T1000 (cell line): ENCODE results near the gene GBP2.

ENCODE experiments used
- DNase-seq: peaks from one replicate; lab custom pipeline; 2025; ENCODE audit warnings: mixed read lengths; lab: John Stamatoyannopoulos, UW

GBP2 gene

DNA sequence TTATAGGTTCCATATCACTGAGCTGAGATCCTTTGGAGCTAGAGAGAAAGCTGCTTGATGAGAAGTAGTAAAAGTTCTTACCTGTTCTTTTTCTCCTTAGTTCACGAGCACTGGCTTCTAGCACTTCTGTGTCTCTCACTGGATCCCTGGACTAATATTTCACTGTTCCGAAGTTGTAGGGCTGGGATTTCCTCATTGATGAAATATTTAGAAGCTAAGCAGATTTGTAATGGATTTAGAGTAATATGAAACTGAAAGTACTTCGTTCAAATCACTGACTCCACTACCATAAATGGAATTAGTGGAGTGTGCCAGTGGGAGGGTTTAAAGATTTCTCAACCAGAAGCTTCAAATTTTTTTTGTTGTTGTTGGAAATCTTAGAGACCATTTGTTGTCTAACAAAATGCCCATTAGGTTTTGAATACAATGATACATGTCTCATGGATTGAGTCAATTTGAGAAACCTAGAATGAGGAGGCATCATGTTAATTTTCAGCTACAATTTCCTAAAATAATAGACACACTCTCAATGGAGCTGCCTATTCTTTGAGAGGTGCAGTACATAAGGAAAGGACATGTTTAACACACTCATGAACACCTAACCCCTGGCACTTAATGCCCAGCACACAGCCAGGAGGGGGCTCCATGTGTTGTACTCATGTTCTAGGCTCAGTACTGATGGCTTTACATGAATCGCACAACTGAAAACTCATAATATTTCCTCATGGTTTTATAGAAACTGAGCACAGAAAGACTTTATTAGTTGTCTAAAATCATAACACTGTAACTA is 60.6 kb downstream of the GBP2 start, which contains the start of gene GBP1:
Gene GBP1, minus strand, starts transcription at position 130 of the 790 bp plus-strand sequence. CDS start 1,974 bp downstream, outside the sequence.
- no peak for DNase-seq

GRCh38 chr1:89064632-89065031 is 61.3 kb downstream of the GBP2 start:
- DNase-seq: no peak

DNA sequence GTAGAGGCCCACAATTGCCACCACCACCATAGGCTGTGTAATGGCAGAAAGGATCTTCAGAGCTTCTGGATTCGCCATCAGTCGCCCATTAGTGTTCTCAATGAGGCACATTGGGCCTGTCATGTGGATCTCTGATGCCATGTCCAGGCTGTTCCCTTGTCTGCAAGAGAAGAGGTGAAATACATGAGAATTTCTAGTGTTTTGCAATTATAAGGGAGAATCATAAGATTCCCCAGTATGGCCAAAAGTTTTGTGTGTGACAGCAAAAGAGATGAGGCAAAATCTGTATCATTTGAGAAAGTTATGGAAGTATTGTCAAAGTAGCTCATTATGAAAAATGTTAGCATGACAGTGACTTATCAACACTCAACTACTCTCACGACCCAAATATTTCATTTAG is 62.8 kb downstream of the GBP2 start:
- DNase-seq: no peak

GRCh38 chr1:89060091-89060490 is 65.8 kb downstream of the GBP2 start:
- no peak for DNase-seq
